GM03348 (cell line): Measurements from ENCODE around the gene MORN5.

Source experiments
- DNase-seq: peaks from one replicate; pipeline ENCODE4 v3.0.0; 2012; ENCODE audit warnings: low spot score

Gene MORN5

GRCh38 chr9:122232796-122233306 is 73.1 kb downstream of the MORN5 start:
- DNase-seq, result no peak

GRCh38 chr9:122234022-122234748 is 74.5 kb downstream of the MORN5 start:
- no peak for DNase-seq

- DNase-seq, result no peak
These were observed 77.0 kb downstream of the MORN5 start for GRCh38 chr9:122236681-122237080.

- no peak for DNase-seq
These were observed 80.0 kb downstream of the MORN5 start for GRCh38 chr9:122239722-122240121.

- DNase-seq, result no peak
These were observed 84.6 kb downstream of the MORN5 start for GRCh38 chr9:122244349-122244748.

GRCh38 chr9:122246666-122247065 is 87.0 kb downstream of the MORN5 start:
- DNase-seq, result no peak

- no peak for DNase-seq
These were observed 88.7 kb downstream of the MORN5 start for GRCh38 chr9:122248448-122248865.
